BJ (cell line): ENCODE measurements around the gene SORCS1. TPM values are rescaled to one million over a fixed set of nuclear protein-coding genes. Genes with fewer than 3 reads are reported as not detected.

Experiments
- CTCF ChIA-PET: fragments of 350-600 bp; formaldehyde crosslinking; extraction: SDS; loops from one replicate; lab custom pipeline; 2021; ENCODE audit warnings: antibody characterized with exemption, inconsistent platforms; lab: Yijun Ruan, JAX
- POLR2A ChIA-PET: fragments of 300-600 bp; sonication (Branson Sonifier 250); formaldehyde crosslinking; extraction: SDS; loops from one replicate; lab custom pipeline; 2021; ENCODE audit warnings: antibody characterized with exemption; lab: Charles Lee
- DNase-seq: peaks from one replicate; pipeline ENCODE4 v3.0.0-alpha.2; 2011; ENCODE audit warnings: low read depth
- H3K27me3 ChIP-seq: 2 replicates; pipeline ENCODE4 v1.6.0; 2011; ENCODE audit warnings: low read length; ENCODE audit not compliant: control insufficient read depth, insufficient read depth
- H3K36me3 ChIP-seq: 2 replicates; pipeline ENCODE4 v1.5.1; 2011; ENCODE audit warnings: low read length; ENCODE audit not compliant: control insufficient read depth, insufficient read depth
- H3K4me3 ChIP-seq: 2 replicates; pipeline ENCODE4 v1.5.1; 2011; ENCODE audit warnings: low read depth, mild to moderate bottlenecking, control low read depth, low read length
- polyA plus RNA-seq: library from polyadenylated mRNA; depleted of rRNA; stranded (reverse); fragments of >200 nt; gene quantifications from 2 replicates; pipeline ENCODE4 v1.2.3, GENCODE V29; 2011
- TF ChIP-seq, protein P1 (sequence below): IDR thresholded peaks from 2 replicates; pipeline ENCODE4 v1.5.1; 2011; ENCODE audit warnings: low read depth, mild to moderate bottlenecking, control low read depth, inconsistent platforms, low read length, moderate library complexity; ENCODE audit not compliant: insufficient read depth

SORCS1 gene
- polyA plus RNA-seq, 1 experiment: 0.01 TPM

GRCh38 chr10:106967452-106967851, 197.1 kb downstream of the SORCS1 start:
- TF ChIP-seq, protein P1, sequence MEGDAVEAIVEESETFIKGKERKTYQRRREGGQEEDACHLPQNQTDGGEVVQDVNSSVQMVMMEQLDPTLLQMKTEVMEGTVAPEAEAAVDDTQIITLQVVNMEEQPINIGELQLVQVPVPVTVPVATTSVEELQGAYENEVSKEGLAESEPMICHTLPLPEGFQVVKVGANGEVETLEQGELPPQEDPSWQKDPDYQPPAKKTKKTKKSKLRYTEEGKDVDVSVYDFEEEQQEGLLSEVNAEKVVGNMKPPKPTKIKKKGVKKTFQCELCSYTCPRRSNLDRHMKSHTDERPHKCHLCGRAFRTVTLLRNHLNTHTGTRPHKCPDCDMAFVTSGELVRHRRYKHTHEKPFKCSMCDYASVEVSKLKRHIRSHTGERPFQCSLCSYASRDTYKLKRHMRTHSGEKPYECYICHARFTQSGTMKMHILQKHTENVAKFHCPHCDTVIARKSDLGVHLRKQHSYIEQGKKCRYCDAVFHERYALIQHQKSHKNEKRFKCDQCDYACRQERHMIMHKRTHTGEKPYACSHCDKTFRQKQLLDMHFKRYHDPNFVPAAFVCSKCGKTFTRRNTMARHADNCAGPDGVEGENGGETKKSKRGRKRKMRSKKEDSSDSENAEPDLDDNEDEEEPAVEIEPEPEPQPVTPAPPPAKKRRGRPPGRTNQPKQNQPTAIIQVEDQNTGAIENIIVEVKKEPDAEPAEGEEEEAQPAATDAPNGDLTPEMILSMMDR: no peak

GRCh38 chr10:106960812-106961211, 203.7 kb downstream of the SORCS1 start:
- H3K4me3 ChIP-seq: no peak overlapping the region
- no peak for DNase-seq
- no peaks in the 10 kb centered on the region for H3K36me3 ChIP-seq
- POLR2A ChIA-PET: no interaction called here
- TF ChIP-seq, protein P1: no peak
- CTCF ChIA-PET: no interaction called here
- H3K27me3 ChIP-seq: no peaks in the 10 kb centered on the region

More at GRCh38 chr10:106967452-106967851, 197.1 kb downstream of the SORCS1 start:
- no peak overlapping the region for H3K4me3 ChIP-seq
- no peaks in the 10 kb centered on the region for H3K27me3 ChIP-seq
- DNase-seq: no peak
- ChIA-PET POLR2A (no interaction called here), CTCF (no interaction called here)
- H3K36me3 ChIP-seq: no peaks in the 10 kb centered on the region

DNA sequence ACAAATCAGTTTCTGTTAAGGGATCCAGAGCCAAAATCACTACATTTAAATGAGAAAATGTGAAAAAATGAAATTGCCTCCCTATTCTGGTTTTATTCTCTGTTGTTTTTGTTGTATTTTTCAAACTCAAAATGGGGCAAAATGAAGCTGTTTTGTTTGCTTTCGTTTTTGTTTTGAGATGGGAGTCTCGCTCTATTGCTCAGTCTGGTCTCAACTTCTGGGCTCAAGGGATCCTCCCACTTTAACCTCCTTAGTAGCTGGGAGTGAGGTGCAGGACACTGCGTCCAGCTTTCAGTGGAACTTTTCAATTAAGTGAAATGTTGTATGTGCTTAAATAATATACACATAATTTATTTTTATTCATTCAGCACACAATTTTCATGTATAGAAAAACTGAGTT, 205.0 kb downstream of the SORCS1 start:
- Histone ChIP-seq H3K4me3 (no peak overlapping the region), H3K27me3 (no peaks in the 10 kb centered on the region), H3K36me3 (no peaks in the 10 kb centered on the region)
- ChIA-PET CTCF (no interaction called here), POLR2A (no interaction called here)
- DNase-seq: no peak
- TF ChIP-seq, protein P1: no peak

DNA sequence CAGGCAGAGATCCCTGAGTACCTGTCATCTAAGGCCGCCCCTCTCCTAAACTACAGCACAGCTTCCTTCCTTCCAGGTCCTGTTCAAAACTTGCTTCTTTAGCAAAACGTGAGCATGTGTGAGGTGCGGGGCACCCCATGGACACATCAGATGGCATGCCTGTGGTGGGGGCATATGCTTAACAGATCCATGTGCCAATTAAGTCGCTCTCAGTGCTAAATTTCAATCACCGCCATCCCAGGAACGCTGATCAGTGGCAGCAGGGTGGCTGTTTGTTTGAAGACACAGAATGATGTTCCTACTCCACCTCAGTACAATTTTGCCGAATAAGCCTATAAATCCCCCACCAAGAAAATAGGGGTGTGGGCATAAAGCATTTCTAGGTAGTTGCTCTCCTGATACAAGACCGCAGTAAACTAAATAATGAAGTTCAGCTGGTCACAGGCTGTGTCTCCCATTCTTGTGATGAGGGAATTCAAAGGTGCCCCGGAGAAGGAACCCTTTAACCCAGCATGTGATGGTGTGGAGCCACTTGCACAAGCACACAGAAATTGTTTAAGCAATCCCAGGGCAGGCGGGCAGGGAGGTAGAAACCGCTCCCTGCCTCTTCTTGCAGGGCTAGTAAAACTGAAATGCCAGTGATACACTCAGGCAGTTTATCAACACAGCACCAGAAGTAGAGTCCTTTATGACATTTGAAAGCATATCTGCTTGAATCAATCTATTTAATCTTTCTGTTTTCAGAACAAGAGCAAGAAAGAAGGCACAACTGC, 205.7 kb downstream of the SORCS1 start:
- DNase-seq: no peak
- no peak overlapping the region for H3K4me3 ChIP-seq
- CTCF ChIA-PET: no interaction called here
- POLR2A ChIA-PET: no interaction called here
- TF ChIP-seq, protein P1: no peak
- H3K36me3 ChIP-seq: no peaks in the 10 kb centered on the region
- H3K27me3 ChIP-seq: no peaks in the 10 kb centered on the region

GRCh38 chr10:106957823-106958588, 206.5 kb downstream of the SORCS1 start:
- TF ChIP-seq, protein P1: no peak
- Histone ChIP-seq H3K36me3 (no peaks in the 10 kb centered on the region), H3K27me3 (no peaks in the 10 kb centered on the region), H3K4me3 (no peak overlapping the region)
- ChIA-PET CTCF (no interaction called here), POLR2A (no interaction called here)
- no peak for DNase-seq
